HepG2 (cell line): ENCODE results near the gene COX5B. TPM values are rescaled to one million over a fixed set of nuclear protein-coding genes. Genes with fewer than 3 reads are reported as not detected.

Experiments used
- ETS1 ChIP-seq: sonication (generic); formaldehyde crosslinking; IDR thresholded peaks from 2 replicates; pipeline ENCODE4 v1.4.0; 2020; ENCODE audit warnings: missing genetic modification reagents
- HOXA9 ChIP-seq: sonication (generic); formaldehyde crosslinking; IDR thresholded peaks from 2 replicates; pipeline ENCODE4 v1.8.1; 2022; ENCODE audit warnings: missing genetic modification reagents, mild to moderate bottlenecking, moderate library complexity, borderline replicate concordance
- KLF9 ChIP-seq: IDR thresholded peaks from 2 replicates; pipeline ENCODE4 v1.6.1; 2016; ENCODE audit warnings: low read depth
- KMT2B ChIP-seq: IDR thresholded peaks from 2 replicates; pipeline ENCODE4 v1.6.1; 2016; ENCODE audit warnings: missing genetic modification reagents, missing compliant biosample characterization
- NR2F2 ChIP-seq: IDR thresholded peaks from 2 replicates; pipeline ENCODE4 v1.6.1; 2012; ENCODE audit warnings: low read depth, inconsistent platforms, borderline replicate concordance
- PAX8 ChIP-seq: sonication (generic); formaldehyde crosslinking; IDR thresholded peaks from 2 replicates; pipeline ENCODE4 v1.8.0; 2022; ENCODE audit warnings: mild to moderate bottlenecking, missing genetic modification reagents, borderline replicate concordance
- PRDM15 ChIP-seq: sonication (generic); formaldehyde crosslinking; IDR thresholded peaks from 2 replicates; pipeline ENCODE4 v1.4.0; 2020; ENCODE audit warnings: missing genetic modification reagents
- TEAD3 ChIP-seq: optimal IDR thresholded peaks from 2 replicates; pipeline ENCODE3; 2016; ENCODE audit warnings: borderline replicate concordance
- TMF1 ChIP-seq: sonication (generic); formaldehyde crosslinking; IDR thresholded peaks from 2 replicates; pipeline ENCODE4 v1.8.1; 2022; ENCODE audit warnings: low read depth, missing genetic modification reagents
- ZBTB10 ChIP-seq: sonication (generic); formaldehyde crosslinking; IDR thresholded peaks from 2 replicates; pipeline ENCODE4 v1.4.0; 2020; ENCODE audit warnings: missing genetic modification reagents, borderline replicate concordance
- ZBTB43 ChIP-seq: sonication (generic); formaldehyde crosslinking; conservative IDR thresholded peaks from 2 replicates; pipeline ENCODE4 v1.4.0; 2020; ENCODE audit warnings: missing genetic modification reagents
- ZFYVE20 ChIP-seq: sonication (generic); formaldehyde crosslinking; IDR thresholded peaks from 2 replicates; pipeline ENCODE4 v1.8.0; 2023; ENCODE audit warnings: low read depth, mild to moderate bottlenecking, moderate library complexity, missing genetic modification reagents, borderline replicate concordance
- ZMYM3 ChIP-seq: sonication (generic); formaldehyde crosslinking; IDR thresholded peaks from 2 replicates; pipeline ENCODE4 v1.5.1; 2020; ENCODE audit warnings: mild to moderate bottlenecking, missing genetic modification reagents
- ZNF224 ChIP-seq: sonication (generic); formaldehyde crosslinking; IDR thresholded peaks from 2 replicates; pipeline ENCODE4 v1.5.0; 2020; ENCODE audit warnings: mild to moderate bottlenecking, missing genetic modification reagents
- ZNF326 ChIP-seq: sonication (generic); formaldehyde crosslinking; IDR thresholded peaks from 2 replicates; pipeline ENCODE4 v1.4.0; 2020; ENCODE audit warnings: missing genetic modification reagents, borderline replicate concordance
- ZNF496 ChIP-seq: sonication (generic); formaldehyde crosslinking; IDR thresholded peaks from 2 replicates; pipeline ENCODE4 v1.8.1; 2023; ENCODE audit warnings: mild to moderate bottlenecking, moderate library complexity, missing genetic modification reagents; ENCODE audit not compliant: insufficient replicate concordance
- polyA plus RNA-seq, 8 experiments: library from polyadenylated mRNA; depleted of rRNA in 3 of 8; stranded (reverse) in 7 of 8; unstranded in 1 of 8; fragments of >200 nt; fragmentation: Illumina TruSeq in 4 of 8; extraction: Trizol in 4 of 8; gene quantifications; 2 replicates each; pipeline versions ENCODE4 v1.2.1 to v1.2.3, GENCODE V29; 2011 to 2016; ENCODE audit warnings: low read depth in 4 of 8, missing spikeins in 1 of 8, mixed read lengths in 1 of 8; ENCODE audit not compliant: insufficient read depth in 1 of 8
- total RNA-seq, 5 experiments: library from RNA; depleted of rRNA; stranded (reverse); fragments of >200 nt; fragmentation: Illumina TruSeq; extraction: Trizol; gene quantifications; 2 replicates each; pipeline ENCODE4 v1.2.3, GENCODE V29; 2016; ENCODE audit warnings: low read depth in 1 of 5

COX5B gene
- total and polyA plus RNA-seq, 2 of the 13 experiments (the other 11 are each of a cell fraction or from before 2014, with no cell fraction given): 453 to 536 TPM

GRCh38 chr2:97645695-97646629, at the start of gene COX5B (continued):
- TF ChIP-seq ZBTB10 (peak; percentile 63; the same call in 1 of the 2 replicates), ZMYM3 (CRISPR knock-in tag) (peak; percentile 26; the same call in 1 of the 2 replicates), HOXA9 (CRISPR knock-in tag) (no peak), ZBTB43 (CRISPR knock-in tag) (peak; percentile 86), ZNF224 (peak; percentile 89), NR2F2 (peak; percentile 40; the same call in 1 of the 2 replicates), ZNF326 (CRISPR knock-in tag) (no peak), PRDM15 (CRISPR knock-in tag) (peak; percentile 31; the same call in 1 of the 2 replicates), TEAD3 (peak; percentile 13), PAX8 (peak; percentile 23; the same call in 1 of the 2 replicates), ZNF496 (no peak), ZFYVE20 (CRISPR knock-in tag) (peak; percentile 58; the same call in 1 of the 2 replicates), KLF9 (CRISPR knock-in tag) (0 out of 2 replicates have a peak, but pooled peaks have one; percentile 33), ETS1 (no peak; the same call in 1 of the 2 replicates), KMT2B (CRISPR knock-in tag) (0 out of 2 replicates have a peak, but pooled peaks have one; percentile 65), TMF1 (CRISPR knock-in tag) (peak; percentile 75)
